GM19035 (cell line): ENCODE data around the gene ZKSCAN1.

Experiments used
- ATAC-seq: cut with Tn5 transposase; IDR thresholded peaks from one replicate; pipeline ENCODE4 v1.9.1; 2021; ENCODE audit not compliant: unreplicated experiment

Gene ZKSCAN1

GRCh38 chr7:100034871-100035510, 19.6 kb downstream of the ZKSCAN1 start:
- ATAC-seq = no peak

GRCh38 chr7:100035876-100036275, 20.5 kb downstream of the ZKSCAN1 start:
- ATAC-seq = no peak

GRCh38 chr7:100038326-100038725, 22.9 kb downstream of the ZKSCAN1 start:
- no peak for ATAC-seq

GRCh38 chr7:100040575-100040974, 25.2 kb downstream of the ZKSCAN1 start:
- no peak for ATAC-seq

- no peak for ATAC-seq
These were observed 29.3 kb downstream of the ZKSCAN1 start for GRCh38 chr7:100044718-100045117.

GRCh38 chr7:100048680-100049079, 33.3 kb downstream of the ZKSCAN1 start:
- no peak for ATAC-seq

GRCh38 chr7:100049441-100050291, 34.3 kb downstream of the ZKSCAN1 start, which contains the start of gene ZSCAN21:
Gene ZSCAN21 (plus strand): TSS chr7:100049774. CDS start chr7:100057007, 7,233 bp downstream.
- peak; percentile 90 for ATAC-seq

- ATAC-seq = no peak
These were observed 36.2 kb downstream of the ZKSCAN1 start for GRCh38 chr7:100051611-100052010.

GRCh38 chr7:100053215-100053614, 37.8 kb downstream of the ZKSCAN1 start:
- ATAC-seq = no peak

GRCh38 chr7:100057006-100057405, 41.6 kb downstream of the ZKSCAN1 start:
- ATAC-seq = no peak

GRCh38 chr7:100059251-100059739, 43.9 kb downstream of the ZKSCAN1 start:
- ATAC-seq = no peak

- ATAC-seq = no peak
These were observed 46.3 kb downstream of the ZKSCAN1 start for GRCh38 chr7:100061518-100062193.

- no peak for ATAC-seq
These were observed 48.0 kb downstream of the ZKSCAN1 start for GRCh38 chr7:100063376-100063775.

- ATAC-seq = no peak
These were observed 48.8 kb downstream of the ZKSCAN1 start for GRCh38 chr7:100064162-100064561.

- no peak for ATAC-seq
These were observed 50.2 kb downstream of the ZKSCAN1 start for GRCh38 chr7:100065452-100066186.

- no peak for ATAC-seq
These were observed 51.6 kb downstream of the ZKSCAN1 start for GRCh38 chr7:100066953-100067352.

- ATAC-seq = no peak
These were observed 54.6 kb downstream of the ZKSCAN1 start for GRCh38 chr7:100069991-100070390.

GRCh38 chr7:100071018-100071723, 55.8 kb downstream of the ZKSCAN1 start:
- ATAC-seq = no peak

- ATAC-seq = no peak
These were observed 57.1 kb downstream of the ZKSCAN1 start for GRCh38 chr7:100072462-100072861.

- no peak for ATAC-seq
These were observed 59.4 kb downstream of the ZKSCAN1 start for GRCh38 chr7:100074841-100075240.
